WTC11 (cell line): ENCODE data around the gene PLEKHG5. TPM values are rescaled to one million over a fixed set of nuclear protein-coding genes. Genes with fewer than 3 reads are reported as not detected.

Source experiments
- ATAC-seq: fragments of 200-7000 bp; cut with Tn5 transposase; 2 replicates; pipeline ENCODE4 v1.10.0; 2021; ENCODE audit warnings: mild to moderate bottlenecking, moderate library complexity
- CTCF ChIA-PET: fragments of 300-600 bp; sonication (Branson Sonifier 250); formaldehyde crosslinking; loops from one replicate; lab custom pipeline; 2021; ENCODE audit warnings: antibody characterized with exemption; lab: Charles Lee
- POLR2A ChIA-PET: fragments of 350-600 bp; sonication (Branson Sonifier 250); formaldehyde crosslinking; loops from one replicate; lab custom pipeline; 2021; ENCODE audit warnings: antibody characterized with exemption; lab: Charles Lee
- DNase-seq: peaks from one replicate; pipeline ENCODE4 v3.0.0; 2021; ENCODE audit warnings: low spot score
- H3K27ac Mint-ChIP-seq: 2 replicates; pipeline ENCODE4 v1.8.0; 2021; ENCODE audit warnings: mixed read lengths
- H3K27me3 Mint-ChIP-seq: 2 replicates; pipeline ENCODE4 v1.8.0; 2021; ENCODE audit warnings: low read depth, mild to moderate bottlenecking, moderate library complexity, mixed read lengths
- H3K36me3 Mint-ChIP-seq: 2 replicates; pipeline ENCODE4 v1.8.0; 2021; ENCODE audit warnings: mixed read lengths
- H3K4me1 Mint-ChIP-seq: 2 replicates; pipeline ENCODE4 v1.8.0; 2022; ENCODE audit warnings: mixed read lengths
- H3K4me3 Mint-ChIP-seq: 2 replicates; pipeline ENCODE4 v1.8.0; 2021; ENCODE audit warnings: mild to moderate bottlenecking, moderate library complexity, mixed read lengths
- H3K9me3 Mint-ChIP-seq: 2 replicates; pipeline ENCODE4 v1.8.0; 2021; ENCODE audit warnings: mixed read lengths
- AR ChIP-seq: fragments of 250-450 bp; sonication (Bioruptor Pico); IDR thresholded peaks from 2 replicates; pipeline ENCODE4 v1.9.0; 2021; ENCODE audit warnings: mild to moderate bottlenecking
- CREM ChIP-seq: sonication (generic); formaldehyde crosslinking; IDR thresholded peaks from 2 replicates; pipeline ENCODE4 v1.8.1; 2022; ENCODE audit warnings: mild to moderate bottlenecking, missing genetic modification reagents, moderate library complexity
- E2F1 ChIP-seq: sonication (generic); formaldehyde crosslinking; IDR thresholded peaks from 2 replicates; pipeline ENCODE4 v1.8.0; 2022; ENCODE audit warnings: mild to moderate bottlenecking, missing genetic modification reagents
- E2F4 ChIP-seq: sonication (generic); formaldehyde crosslinking; IDR thresholded peaks from 2 replicates; pipeline ENCODE4 v1.8.1; 2022; ENCODE audit warnings: low read depth, mild to moderate bottlenecking, moderate library complexity, missing genetic modification reagents, borderline replicate concordance
- E2F5 ChIP-seq: sonication (generic); formaldehyde crosslinking; IDR thresholded peaks from 2 replicates; pipeline ENCODE4 v1.8.1; 2022; ENCODE audit warnings: mild to moderate bottlenecking, moderate library complexity, missing genetic modification reagents
- ELF4 ChIP-seq: sonication (generic); formaldehyde crosslinking; IDR thresholded peaks from 2 replicates; pipeline ENCODE4 v1.8.1; 2022; ENCODE audit warnings: low read depth, mild to moderate bottlenecking, moderate library complexity, missing genetic modification reagents
- EMX1 ChIP-seq: fragments of 250-450 bp; sonication (Bioruptor Pico); IDR thresholded peaks from 2 replicates; pipeline ENCODE4 v1.8.0; 2021; ENCODE audit warnings: mild to moderate bottlenecking
- ERG ChIP-seq: fragments of 250-450 bp; sonication (Bioruptor Pico); IDR thresholded peaks from 2 replicates; pipeline ENCODE4 v1.8.0; 2021; ENCODE audit warnings: mild to moderate bottlenecking
- FOXP4 ChIP-seq: sonication (generic); formaldehyde crosslinking; IDR thresholded peaks from 2 replicates; pipeline ENCODE4 v1.8.0; 2022; ENCODE audit warnings: mild to moderate bottlenecking, missing genetic modification reagents
- GABPB1 ChIP-seq: sonication (generic); formaldehyde crosslinking; IDR thresholded peaks from 2 replicates; pipeline ENCODE4 v1.8.1; 2023; ENCODE audit warnings: mild to moderate bottlenecking, missing genetic modification reagents
- USF2 ChIP-seq: sonication (generic); formaldehyde crosslinking; IDR thresholded peaks from 2 replicates; pipeline ENCODE4 v1.8.1; 2023; ENCODE audit warnings: mild to moderate bottlenecking, missing genetic modification reagents, moderate library complexity
- ZBTB21 ChIP-seq: sonication (generic); formaldehyde crosslinking; IDR thresholded peaks from 2 replicates; pipeline ENCODE4 v1.8.1; 2023; ENCODE audit warnings: mild to moderate bottlenecking, missing genetic modification reagents, borderline replicate concordance
- ZNF121 ChIP-seq: sonication (generic); formaldehyde crosslinking; IDR thresholded peaks from 2 replicates; pipeline ENCODE4 v1.8.0; 2023; ENCODE audit warnings: missing genetic modification reagents
- ZNF263 ChIP-seq: sonication (generic); formaldehyde crosslinking; IDR thresholded peaks from 2 replicates; pipeline ENCODE4 v1.8.1; 2022; ENCODE audit warnings: low read depth, mild to moderate bottlenecking, moderate library complexity, missing genetic modification reagents
- ZNF423 ChIP-seq: fragments of 250-450 bp; sonication (Bioruptor Pico); IDR thresholded peaks from 2 replicates; pipeline ENCODE4 v2.1.2; 2022; ENCODE audit warnings: mild to moderate bottlenecking, moderate library complexity
- ZNF512 ChIP-seq: sonication (generic); formaldehyde crosslinking; IDR thresholded peaks from 2 replicates; pipeline ENCODE4 v1.8.1; 2022; ENCODE audit warnings: missing genetic modification reagents, borderline replicate concordance
- ZNF671 ChIP-seq: fragments of 250-450 bp; sonication (Bioruptor Pico); IDR thresholded peaks from 2 replicates; pipeline ENCODE4 v1.8.0; 2021; ENCODE audit warnings: mild to moderate bottlenecking
- total RNA-seq: library from RNA; stranded (reverse); gene quantifications from 3 replicates; pipeline ENCODE4 v1.2.3, GENCODE V29; 2021

PLEKHG5 gene
- total RNA-seq, 1 experiment from 2014 or later = 27.5 TPM

GRCh38 chr1:6508154-6508815, 16.8 kb upstream of the PLEKHG5 start:
- ATAC-seq (no peak), DNase-seq (no peak)
- H3K27ac Mint-ChIP-seq = no peak overlapping the region
- H3K4me1 Mint-ChIP-seq = no peaks in the 10 kb centered on the region
- H3K36me3 Mint-ChIP-seq = no peaks in the 10 kb centered on the region
- no peak overlapping the region for H3K4me3 Mint-ChIP-seq
- no peaks in the 10 kb centered on the region for H3K9me3 Mint-ChIP-seq
- CTCF ChIA-PET = interaction anchor here (0.7 to 1.5 kb wide), 4 partner anchors 11 to 124 kb away, joined by 3 to 5 read pairs (median 4); partner anchors contain the start of genes NOL9 and TAS1R1
- no peaks in the 10 kb centered on the region; the same call in 1 of the 2 replicates for H3K27me3 Mint-ChIP-seq
- POLR2A ChIA-PET = no interaction called here
- TF ChIP-seq FOXP4 (CRISPR knock-in tag) = no peak
- no peak for TF ChIP-seq ZBTB21 (CRISPR knock-in tag)
- no peak for TF ChIP-seq CREM (CRISPR knock-in tag)

- POLR2A ChIA-PET = interaction anchor here (0.6 kb wide), 1 partner anchor 291 kb away, joined by 3 read pairs; no protein-coding TSS in a partner anchor
- H3K27ac Mint-ChIP-seq = no peak overlapping the region
- TF ChIP-seq E2F4 (no peak), E2F1 (CRISPR knock-in tag) (no peak), EMX1 (CRISPR knock-in tag) (no peak), ERG (CRISPR knock-in tag) (no peak), ZNF263 (CRISPR knock-in tag) (no peak), ELF4 (CRISPR knock-in tag) (no peak), ZNF423 (CRISPR knock-in tag) (no peak), ZNF671 (CRISPR knock-in tag) (no peak)
- TF ChIP-seq, all 79 proteins: peak for 0
- no peaks in the 10 kb centered on the region for H3K4me1 Mint-ChIP-seq
- H3K4me3 Mint-ChIP-seq = no peak overlapping the region
- CTCF ChIA-PET = interaction anchor here (0.6 to 5.3 kb wide), 5 partner anchors 16 to 93 kb away, joined by 3 to 25 read pairs (median 5); partner anchors contain the start of gene TNFRSF25
- no peak for ATAC-seq
- H3K9me3 Mint-ChIP-seq = no peaks in the 10 kb centered on the region
- H3K36me3 Mint-ChIP-seq = no peaks in the 10 kb centered on the region
- no peak for DNase-seq
- no peaks in the 10 kb centered on the region; the same call in 1 of the 2 replicates for H3K27me3 Mint-ChIP-seq
These were observed 16.0 kb upstream of the PLEKHG5 start for GRCh38 chr1:6507461-6507911.

- H3K4me1 Mint-ChIP-seq = no peaks in the 10 kb centered on the region
- CTCF ChIA-PET = interaction anchor here (0.6 to 5.3 kb wide), 5 partner anchors 17 to 93 kb away, joined by 3 to 25 read pairs (median 5); partner anchors contain the start of gene TNFRSF25
- DNase-seq = no peak
- H3K27me3 Mint-ChIP-seq = no peaks in the 10 kb centered on the region; the same call in 1 of the 2 replicates
- H3K36me3 Mint-ChIP-seq = no peaks in the 10 kb centered on the region
- no peak overlapping the region for H3K27ac Mint-ChIP-seq
- ATAC-seq = no peak
- no peak overlapping the region for H3K4me3 Mint-ChIP-seq
- POLR2A ChIA-PET = interaction anchor here (0.6 kb wide), 1 partner anchor 291 kb away, joined by 3 read pairs; no protein-coding TSS in a partner anchor
- no peaks in the 10 kb centered on the region for H3K9me3 Mint-ChIP-seq
- TF ChIP-seq E2F5 (CRISPR knock-in tag) (no peak), GABPB1 (CRISPR knock-in tag) (no peak), USF2 (no peak), AR (no peak), ZNF121 (CRISPR knock-in tag) (no peak), ZNF512 (no peak), ZNF423 (CRISPR knock-in tag) (no peak)
These were observed 15.6 kb upstream of the PLEKHG5 start for GRCh38 chr1:6507037-6507428.
